ENCODE data around the gene E2F1.
"Not testable (repeated sequence)": the region's sequence is repeated elsewhere in the genome, so short reads cannot be mapped to it uniquely, and the experiment has no call there.

The E2F1 gene

DNA sequence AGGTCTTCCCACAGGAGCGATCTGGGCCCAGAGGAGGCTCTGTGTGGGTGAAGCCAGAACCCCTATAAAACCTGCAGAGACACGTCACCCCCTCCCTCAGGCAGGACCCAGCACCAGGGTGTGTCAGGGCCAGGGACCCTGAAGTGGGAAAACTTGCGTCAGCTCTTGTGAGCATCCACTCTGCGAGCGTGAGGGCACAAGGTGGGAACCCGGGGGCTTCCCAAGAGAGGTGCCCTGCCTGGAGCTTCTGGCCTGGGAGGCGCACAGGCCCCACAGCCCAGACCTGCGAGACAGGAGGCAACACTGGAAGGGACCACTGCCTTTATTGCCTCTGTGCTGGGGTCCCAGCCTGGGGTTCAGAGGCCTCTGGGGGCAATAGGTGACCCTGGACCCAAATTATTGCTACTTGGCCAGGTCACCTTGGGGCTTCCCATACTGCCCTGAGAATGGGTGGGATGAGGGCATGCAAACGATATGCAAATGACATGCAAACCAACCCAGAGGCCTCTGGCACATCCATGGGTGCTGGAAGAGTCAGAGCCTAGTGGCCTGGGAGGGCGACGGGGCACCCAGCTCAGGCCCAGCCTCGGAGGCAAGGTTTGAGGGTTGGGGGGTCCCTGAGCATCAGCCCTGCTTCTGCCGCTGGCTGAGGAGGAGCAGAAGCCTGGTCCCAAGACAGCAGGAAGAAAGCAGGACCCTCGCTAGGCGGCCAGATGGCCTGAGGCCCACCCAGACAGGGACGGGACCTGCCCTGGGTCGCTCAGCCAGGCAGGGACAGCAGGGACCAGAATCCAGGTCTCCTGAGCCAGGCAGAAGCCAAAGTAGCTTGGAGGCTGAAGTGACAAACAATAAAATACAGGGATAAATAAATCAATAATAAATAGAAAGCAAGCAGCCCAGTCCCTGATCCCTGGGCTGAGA, 29.1 kb downstream of the E2F1 start:
- no peak for DNase-seq

DNA sequence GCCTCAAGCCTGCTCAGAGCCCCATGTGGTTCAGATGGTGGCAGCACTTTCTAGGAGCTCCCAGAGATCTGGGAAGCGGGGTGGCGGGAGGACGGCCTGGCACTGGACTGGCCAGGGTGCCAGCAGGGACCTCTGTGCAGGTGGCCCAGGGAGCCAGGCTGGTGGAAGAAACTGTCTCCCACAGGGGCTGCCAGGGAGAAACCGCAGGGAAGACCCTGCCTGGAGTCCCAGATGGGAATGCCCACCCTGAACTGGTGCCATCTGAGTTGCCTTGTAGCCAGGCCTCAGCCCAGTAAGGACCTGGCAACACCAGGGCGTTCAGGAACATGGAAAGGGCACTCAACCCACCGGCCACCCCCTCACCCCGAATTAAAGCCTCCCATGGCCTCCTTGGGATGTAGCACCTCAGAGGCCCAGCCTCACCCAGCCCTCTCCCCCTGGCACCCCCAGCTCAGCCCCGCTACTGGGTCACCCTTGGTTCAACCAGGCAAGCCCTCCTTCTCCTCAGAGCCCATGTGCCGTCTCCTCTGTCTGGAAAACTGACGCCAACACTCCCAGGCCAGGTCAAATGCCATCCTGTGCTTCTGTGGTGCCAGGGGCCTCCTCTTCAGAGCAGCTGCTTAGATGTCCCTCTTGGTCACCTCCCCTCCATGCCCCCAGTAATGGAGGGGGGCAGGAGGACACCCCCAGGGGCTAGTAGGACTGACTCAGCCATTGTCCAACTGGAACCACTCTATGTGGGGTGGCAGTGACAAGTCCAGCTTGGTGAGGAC, 30.0 kb downstream of the E2F1 start:
- DNase-seq, result no peak

DNA sequence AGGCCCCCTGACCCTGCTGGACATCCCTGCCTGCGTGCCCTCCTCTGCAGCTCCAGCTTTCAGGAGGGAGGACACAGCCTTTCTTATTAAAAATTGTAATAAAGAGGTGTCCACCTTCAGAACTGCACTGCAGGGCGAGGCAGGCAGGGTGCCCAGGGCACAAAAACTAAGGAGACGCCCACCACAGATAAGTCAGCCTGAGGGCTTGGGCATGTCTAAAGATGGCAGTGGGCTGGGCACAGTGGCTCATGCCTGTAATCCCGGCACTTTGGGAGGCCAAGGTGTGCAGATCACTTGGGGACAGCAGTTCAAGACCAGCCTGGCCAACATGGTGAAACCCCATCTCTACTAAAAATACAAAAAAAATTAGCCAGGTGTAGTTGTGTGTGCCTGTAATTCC, 31.0 kb downstream of the E2F1 start:
- no peak for DNase-seq

- DNase-seq, result no peak
Observed at GRCh38 chr20:33654680-33655161, 31.5 kb downstream of the E2F1 start.

DNA sequence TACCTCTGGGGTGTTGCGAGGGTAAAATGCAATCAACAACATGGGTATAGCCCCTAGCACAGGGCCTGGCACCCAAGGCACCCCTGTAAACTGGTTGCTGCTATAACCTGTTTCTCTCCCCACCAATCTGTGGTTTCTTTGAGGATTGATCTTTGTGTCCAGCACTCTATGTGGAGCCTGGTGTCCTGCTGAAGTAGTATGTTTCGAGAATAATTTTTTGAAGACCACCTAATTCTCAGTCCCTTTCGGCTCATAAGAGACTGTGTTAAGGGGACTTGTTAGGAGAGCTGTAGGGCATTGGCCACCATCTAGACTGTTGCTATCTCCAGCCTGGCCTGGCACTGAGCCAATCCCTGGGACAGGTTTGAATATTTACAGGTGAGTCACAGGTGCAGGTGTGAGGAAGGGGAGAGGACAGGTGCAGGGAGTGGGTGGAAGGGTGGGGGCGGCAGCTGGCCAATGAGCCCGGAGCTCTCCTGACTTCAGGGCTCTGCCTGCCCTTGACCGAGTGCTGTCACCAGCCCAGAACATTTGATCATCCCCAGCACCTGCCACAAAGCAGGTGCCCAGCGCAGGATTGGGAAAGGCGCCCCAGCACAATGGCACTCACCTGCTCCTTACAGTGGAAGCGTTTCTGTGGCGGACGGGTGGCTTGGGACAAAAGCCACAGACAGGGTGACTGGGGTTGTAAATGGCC, 32.1 kb downstream of the E2F1 start:
- DNase-seq, result no peak

DNA sequence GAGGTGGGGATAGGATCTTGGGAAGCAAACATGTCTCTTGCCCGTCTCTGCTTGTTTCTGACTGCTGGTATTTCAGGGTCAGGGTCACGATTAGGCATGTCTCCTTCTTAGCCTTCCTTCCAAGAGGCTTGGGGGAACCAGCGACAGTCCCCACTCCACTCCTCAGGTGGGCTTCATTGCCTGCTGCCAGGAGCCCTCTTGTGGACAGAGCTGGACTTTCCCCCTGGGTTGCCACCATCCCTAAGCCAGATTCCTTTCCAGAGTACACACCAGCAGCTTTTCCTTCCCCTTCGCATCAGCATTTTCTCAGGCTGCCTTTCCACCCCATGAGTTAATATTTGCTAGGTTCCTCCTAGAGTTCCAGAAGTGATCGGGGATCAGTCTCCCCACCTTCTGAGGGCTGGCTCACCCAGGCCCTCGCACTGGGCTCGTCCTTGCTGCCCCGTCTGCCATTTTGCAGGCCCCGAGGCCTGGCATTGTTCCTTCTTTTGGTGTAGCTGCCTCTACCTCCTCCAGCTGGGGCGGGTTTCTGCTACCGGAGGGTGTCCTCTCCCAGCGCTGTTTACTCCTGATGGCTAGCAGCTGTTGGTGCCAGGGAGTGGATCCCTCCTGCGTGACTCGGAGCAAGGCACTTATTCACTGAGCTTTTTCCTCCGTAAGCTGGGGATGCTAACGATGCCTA, 32.8 kb downstream of the E2F1 start:
- peak; percentile 51 for DNase-seq

DNA sequence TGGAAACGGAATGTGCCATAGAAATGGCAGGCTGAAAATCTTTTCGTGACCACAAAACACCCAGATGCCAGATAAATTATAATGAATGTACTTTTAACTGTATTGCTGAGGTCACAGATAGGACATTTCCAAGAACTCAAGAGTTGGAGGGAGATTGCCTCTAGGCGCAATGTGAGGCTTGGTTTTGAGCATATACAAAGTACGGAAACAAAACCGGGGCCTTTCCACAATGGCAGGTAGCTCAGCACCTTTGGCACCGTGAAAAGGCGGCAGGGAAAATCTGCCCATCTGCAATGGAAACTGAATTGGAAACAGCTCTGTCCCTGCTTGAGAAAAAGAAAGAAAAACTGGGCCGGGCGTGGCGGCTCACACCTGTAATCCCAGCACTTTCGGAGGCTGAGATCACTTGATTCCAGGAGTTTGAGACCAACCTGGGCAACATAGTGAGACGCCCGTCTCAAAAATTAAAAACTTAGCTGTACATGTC, 34.6 kb downstream of the E2F1 start:
- no peak for DNase-seq

DNA sequence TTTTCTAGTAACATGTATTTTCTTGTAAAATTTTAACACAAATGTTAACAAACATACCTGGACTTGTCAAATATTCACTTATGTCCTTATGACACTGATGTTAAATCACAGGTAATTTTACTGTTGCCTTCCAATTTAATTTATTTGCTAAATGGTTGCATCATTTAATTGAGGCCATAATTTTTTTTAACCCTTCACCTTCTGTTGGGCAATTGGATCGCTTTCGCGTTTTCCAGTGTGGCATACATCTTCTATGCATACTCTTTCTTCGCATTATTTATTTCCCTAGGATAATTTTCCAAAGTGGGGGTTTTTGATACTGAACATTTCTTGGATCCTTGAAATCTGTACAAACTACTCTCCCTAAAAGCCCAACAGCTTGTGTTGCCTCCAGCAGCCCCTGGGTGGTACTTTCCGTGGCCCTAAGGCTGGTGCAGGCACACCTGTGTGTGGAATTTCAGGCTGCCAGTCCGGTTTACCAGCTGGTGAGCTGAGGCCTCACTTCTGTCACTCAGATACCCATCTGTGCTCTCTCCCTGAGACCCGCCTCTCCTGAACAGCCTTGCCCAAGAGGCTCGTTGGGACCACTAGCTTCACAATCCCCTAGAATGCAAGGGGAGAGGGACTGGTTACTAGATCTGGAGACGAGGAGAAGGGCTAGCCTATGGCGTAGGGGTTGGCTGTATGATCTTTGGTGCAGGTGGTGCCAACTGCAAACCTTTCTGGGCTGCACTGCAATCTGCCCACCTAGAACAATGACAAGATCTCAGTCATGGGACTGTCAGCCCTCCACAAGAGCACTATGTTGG, 35.2 kb downstream of the E2F1 start:
- DNase-seq, result no peak

- DNase-seq, result no peak
Observed at GRCh38 chr20:33650111-33650752, 36.0 kb downstream of the E2F1 start.

- DNase-seq, result no peak
Observed at GRCh38 chr20:33649201-33649681, 36.9 kb downstream of the E2F1 start.

GRCh38 chr20:33648396-33649004, 37.7 kb downstream of the E2F1 start:
- no peak for DNase-seq

- DNase-seq, result peak; percentile 39
Observed at GRCh38 chr20:33647603-33648395, 38.4 kb downstream of the E2F1 start.

GRCh38 chr20:33646959-33647602, 39.1 kb downstream of the E2F1 start:
- not testable (repeated sequence) for DNase-seq

- DNase-seq, result no peak
Observed at GRCh38 chr20:33646191-33646590, 40.0 kb downstream of the E2F1 start.

- no peak for DNase-seq
Observed at GRCh38 chr20:33645396-33645795, 40.8 kb downstream of the E2F1 start.

DNA sequence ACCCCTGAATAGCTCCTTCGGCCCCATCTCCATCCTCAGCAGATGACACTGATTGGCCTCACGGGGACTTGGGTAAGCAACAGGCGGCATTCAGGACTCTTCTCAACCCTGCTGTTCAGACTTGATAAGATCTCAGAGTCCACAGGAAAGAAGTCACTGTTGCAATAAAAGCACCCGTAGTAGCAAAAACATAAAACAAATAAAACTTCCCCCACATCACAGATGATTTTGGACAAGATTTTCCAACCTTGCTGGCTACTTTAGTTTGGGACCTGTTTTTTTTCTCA, 41.2 kb downstream of the E2F1 start:
- DNase-seq, result no peak

- no peak for DNase-seq
Observed at GRCh38 chr20:33644313-33645071, 41.7 kb downstream of the E2F1 start.

DNA sequence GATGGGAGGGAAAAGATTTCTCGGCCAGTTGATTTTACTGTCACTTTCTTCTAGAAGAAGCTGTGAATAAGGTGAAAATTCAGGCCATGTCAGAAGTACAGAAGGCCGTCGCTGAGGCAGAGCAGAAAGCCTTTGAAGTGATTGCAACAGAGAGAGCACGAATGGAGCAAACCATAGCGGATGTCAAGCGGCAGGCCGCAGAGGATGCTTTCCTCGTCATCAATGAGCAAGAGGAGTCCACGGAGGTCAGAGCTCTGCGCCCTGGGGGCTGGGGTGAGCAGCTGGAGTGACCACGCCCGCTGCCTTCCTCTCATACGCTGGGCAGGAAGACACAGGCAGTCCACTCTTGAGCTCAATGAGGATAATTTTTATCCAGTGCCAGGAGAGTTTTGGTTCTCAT, 45.9 kb downstream of the E2F1 start:
- DNase-seq, result no peak

DNA sequence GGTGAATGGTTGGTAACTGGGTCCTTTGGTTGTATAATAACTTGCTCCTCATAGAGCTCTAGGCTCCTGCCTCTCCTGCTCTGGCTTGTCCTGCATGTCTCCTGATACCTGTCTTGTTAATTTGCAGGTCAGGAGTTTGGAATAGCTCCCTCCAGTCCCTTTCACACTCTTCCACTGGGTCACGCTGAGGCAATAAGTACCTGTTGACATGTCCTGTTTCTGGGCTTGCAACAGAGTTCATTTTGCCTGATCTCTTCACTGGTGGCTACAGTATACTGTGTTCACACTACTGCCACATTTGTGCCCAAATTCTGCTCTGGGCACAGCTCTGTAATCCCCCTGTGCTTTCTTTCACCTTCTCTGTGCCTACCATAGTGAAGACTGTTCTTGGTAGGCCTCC, 49.4 kb downstream of the E2F1 start:
- no peak for DNase-seq

Measured in activated CD4-positive, alpha-beta T cell treated with anti-CD3 and anti-CD28 coated beads, Interleukin-2, amount 50 U/mL, for 16 hours (primary cell).